Lower leg skin (tissue), 4 donors: ENCODE results near the gene UNC13A. TPM values are rescaled to one million over a fixed set of nuclear protein-coding genes. Genes with fewer than 3 reads are reported as not detected.

Source experiments
- DNase-seq, 2 donors: peaks; one replicate each; pipeline ENCODE4 v3.0.0-alpha.2; 2019; ENCODE audit warnings: low spot score in 2 of 2
- H3K4me3 ChIP-seq: fragments of 200-600 bp; sonication (generic); 2 replicates; pipeline ENCODE4 v1.5.1; 2017; ENCODE audit warnings: mild to moderate bottlenecking, low read depth; ENCODE audit not compliant: poor library complexity, severe bottlenecking
- POLR2A ChIP-seq, 2 donors: fragments of 450-650 bp; IDR thresholded peaks; one replicate each; pipeline ENCODE4 v1.6.1; 2016 to 2017; ENCODE audit warnings: antibody characterized with exemption in 2 of 2, mild to moderate bottlenecking in 1 of 2, moderate library complexity in 1 of 2
- WGBS, 2 donors: methylation state at CpG; one replicate each; pipeline ENCODE4 v1.1.5; 2018; 5-methylcytosine and 5-hydroxymethylcytosine counted together
- intact Hi-C: fragments of 100-400 bp; cut with DNase I; formaldehyde crosslinking; loops from one replicate; pipeline ENCODE4 v1.15.0; 2023; ENCODE audit warnings: low total_unique reads
- total RNA-seq, 4 donors: library from RNA; depleted of rRNA; stranded (reverse); fragments of >200 nt; gene quantifications; one replicate each; pipeline ENCODE4 v1.1.0, GENCODE V29; 2016
- TF ChIP-seq, protein P1 (sequence below), 3 donors: fragments of 450-650 bp; IDR thresholded peaks; one replicate each; pipeline ENCODE4 v1.5.1; 2016; ENCODE audit warnings: antibody characterized with exemption in 3 of 3, mild to moderate bottlenecking in 3 of 3, moderate library complexity in 2 of 3

Gene UNC13A
- total RNA-seq, 4 donors from 2014 or later = not detected

DNA sequence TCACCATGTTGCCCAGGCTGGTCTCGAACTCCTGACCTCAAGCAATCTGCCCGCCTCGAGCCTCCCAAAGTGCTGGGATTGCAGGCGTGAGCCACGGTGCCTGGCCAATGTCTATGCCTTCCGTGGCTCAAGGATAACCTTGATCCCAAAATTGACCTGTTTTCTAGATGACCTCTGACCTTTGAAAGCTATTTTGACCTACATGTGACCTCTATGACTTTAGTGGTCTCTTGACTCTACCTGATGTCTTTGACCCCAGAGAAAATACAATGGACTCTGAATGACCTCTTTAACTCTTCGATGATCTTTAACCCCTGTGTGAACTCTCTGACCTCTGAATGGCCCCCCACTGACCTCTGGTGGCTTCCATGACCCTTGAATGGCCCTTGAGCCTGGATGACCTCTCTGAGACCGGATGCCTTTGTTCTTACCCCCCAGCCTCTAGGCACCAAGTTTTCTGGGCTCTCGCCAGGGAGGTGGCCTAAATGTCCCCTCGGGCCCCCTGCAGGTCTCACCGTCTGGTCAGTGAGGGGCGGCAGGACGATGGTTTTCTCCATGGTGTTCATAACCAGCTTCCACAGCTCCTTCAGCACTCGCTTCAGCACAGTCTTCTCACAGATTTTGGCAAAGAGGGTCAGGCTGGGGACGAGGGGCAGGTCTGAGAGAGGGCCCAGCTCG, 63.7 kb downstream of the UNC13A start:
- DNase-seq = no peak
- 81% methylated on average over 16 of the region's 16 CpGs for WGBS, 2 donors
- no peak overlapping the region for H3K4me3 ChIP-seq
- intact Hi-C loops = no loop called here
- no peak for TF ChIP-seq POLR2A (IDR thresholded peaks at IDR 0.05)
- TF ChIP-seq, protein P1, sequence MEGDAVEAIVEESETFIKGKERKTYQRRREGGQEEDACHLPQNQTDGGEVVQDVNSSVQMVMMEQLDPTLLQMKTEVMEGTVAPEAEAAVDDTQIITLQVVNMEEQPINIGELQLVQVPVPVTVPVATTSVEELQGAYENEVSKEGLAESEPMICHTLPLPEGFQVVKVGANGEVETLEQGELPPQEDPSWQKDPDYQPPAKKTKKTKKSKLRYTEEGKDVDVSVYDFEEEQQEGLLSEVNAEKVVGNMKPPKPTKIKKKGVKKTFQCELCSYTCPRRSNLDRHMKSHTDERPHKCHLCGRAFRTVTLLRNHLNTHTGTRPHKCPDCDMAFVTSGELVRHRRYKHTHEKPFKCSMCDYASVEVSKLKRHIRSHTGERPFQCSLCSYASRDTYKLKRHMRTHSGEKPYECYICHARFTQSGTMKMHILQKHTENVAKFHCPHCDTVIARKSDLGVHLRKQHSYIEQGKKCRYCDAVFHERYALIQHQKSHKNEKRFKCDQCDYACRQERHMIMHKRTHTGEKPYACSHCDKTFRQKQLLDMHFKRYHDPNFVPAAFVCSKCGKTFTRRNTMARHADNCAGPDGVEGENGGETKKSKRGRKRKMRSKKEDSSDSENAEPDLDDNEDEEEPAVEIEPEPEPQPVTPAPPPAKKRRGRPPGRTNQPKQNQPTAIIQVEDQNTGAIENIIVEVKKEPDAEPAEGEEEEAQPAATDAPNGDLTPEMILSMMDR (IDR thresholded peaks at IDR 0.05) = no peak

DNA sequence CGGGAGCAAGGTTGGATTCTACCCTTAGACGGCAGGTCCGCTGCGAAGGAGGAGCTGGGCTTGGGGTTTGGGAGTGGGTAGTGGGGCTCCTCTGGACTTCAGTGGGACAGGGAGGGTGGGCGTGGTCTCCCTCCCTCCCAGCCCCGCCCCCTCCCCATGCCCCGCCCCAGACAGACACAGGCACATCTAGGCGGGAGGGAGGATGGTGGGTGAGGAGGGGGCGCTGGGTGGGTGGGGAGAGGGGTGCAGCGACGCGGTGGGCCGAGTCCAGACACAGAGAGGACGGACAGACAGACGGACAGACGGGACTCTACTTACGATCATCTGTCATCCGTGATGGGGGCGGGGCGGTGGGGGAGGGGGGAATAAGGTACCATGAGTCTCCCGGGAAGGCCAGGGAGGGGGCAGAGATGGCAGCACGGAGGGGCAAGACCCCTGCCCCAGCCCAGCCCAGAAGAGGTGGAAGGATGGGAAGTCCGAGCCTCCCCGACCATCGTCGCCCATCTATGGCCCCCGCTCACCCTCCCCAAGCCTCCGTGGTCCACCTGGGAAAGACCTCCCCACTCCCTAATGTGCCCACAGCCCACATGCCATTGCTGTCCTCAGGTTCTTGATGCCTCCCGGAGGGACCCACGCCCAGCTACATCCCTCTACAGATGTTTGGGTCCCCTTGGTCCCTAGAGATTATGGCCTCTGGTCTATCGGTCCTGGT, 64.8 kb downstream of the UNC13A start:
- intact Hi-C loops = no loop called here
- no peak for DNase-seq
- no peak overlapping the region for H3K4me3 ChIP-seq
- TF ChIP-seq POLR2A (IDR thresholded peaks at IDR 0.05) = no peak
- TF ChIP-seq, protein P1 (IDR thresholded peaks at IDR 0.05) = no peak
- WGBS, 2 donors = 79 to 86% methylated on average over 28 to 31 of the region's 31 CpGs

DNA sequence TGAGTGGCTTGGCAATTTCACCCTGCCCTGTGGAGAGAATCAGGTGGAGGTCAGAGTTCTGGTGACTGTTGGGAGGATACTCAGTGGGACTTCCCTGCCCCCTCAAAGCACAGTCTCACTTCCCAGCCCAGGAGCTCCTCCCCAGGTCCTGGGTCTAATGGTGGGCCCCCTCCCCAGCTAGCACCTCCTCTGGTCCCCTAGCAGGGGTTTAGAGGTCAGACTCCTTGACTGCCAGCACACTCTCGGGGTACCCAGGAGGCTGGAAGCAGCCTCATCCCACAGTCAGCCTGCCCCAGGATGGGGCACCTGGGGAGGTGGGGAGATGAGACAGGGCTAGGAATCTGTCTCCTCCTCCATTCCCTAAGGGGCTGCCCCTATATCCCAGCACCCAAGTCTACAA, 67.5 kb downstream of the UNC13A start:
- 100% methylated on average over 1 of the region's 1 CpG for WGBS, 2 donors
- H3K4me3 ChIP-seq = no peak overlapping the region
- TF ChIP-seq, protein P1 (IDR thresholded peaks at IDR 0.05) = no peak
- no peak for TF ChIP-seq POLR2A (IDR thresholded peaks at IDR 0.05)
- DNase-seq = no peak
- intact Hi-C loops = no loop called here

DNA sequence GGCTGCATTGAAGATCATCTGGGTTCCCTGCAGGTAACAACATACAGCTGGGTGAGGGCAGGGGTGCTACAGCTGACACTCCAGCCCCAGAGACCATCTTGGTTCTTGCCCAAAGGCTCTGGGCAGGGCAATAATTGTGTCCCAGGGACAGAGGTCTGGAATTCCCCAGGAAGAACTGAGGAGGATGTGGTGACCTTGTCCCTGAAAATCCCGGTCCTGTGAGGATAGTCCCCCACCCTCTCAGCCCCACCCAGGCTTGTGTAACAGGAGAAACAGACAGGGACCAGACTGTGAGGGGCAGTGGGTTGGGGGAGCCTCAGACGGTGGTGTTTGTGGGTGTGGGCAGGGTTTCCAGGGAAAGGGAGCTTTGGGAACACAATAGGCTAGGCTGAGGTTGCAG, 69.2 kb downstream of the UNC13A start:
- 0 to 6% methylated on average over 2 of the region's 2 CpGs for WGBS, 2 donors
- no peak for TF ChIP-seq POLR2A (IDR thresholded peaks at IDR 0.05)
- TF ChIP-seq, protein P1 (IDR thresholded peaks at IDR 0.05) = no peak

DNA sequence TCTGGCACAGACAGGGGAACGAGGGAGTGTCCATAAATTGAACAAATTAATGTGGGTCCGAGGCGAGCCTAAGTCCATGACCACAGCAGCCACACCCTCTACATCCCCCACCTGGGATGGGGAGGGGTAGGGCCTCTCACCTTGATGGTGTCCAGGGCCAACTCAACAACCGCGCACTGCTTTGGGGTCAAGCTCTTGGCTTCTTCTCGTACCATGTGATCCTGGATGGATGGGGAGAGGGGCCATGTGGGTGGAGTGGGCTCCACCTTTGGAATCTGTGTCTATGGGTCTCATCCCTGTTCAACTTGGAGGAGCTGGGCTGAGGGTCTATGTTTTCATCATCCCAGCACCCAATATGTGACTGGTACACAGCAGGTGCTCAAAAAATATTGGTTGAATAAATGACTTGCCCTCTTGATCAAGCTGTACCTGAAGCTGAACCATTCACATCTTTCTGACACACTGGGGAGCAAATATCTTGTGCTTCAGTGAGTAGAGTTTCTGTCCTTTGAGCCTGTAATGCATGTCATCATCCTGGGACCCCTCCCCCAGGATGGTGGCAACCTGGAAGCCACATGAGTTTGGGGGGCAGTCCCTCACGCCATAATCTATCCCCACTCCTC, 69.8 kb downstream of the UNC13A start:
- intact Hi-C loops = no loop called here
- 83% methylated on average over 7 of the region's 7 CpGs for WGBS, 2 donors
- no peak for DNase-seq
- TF ChIP-seq POLR2A (IDR thresholded peaks at IDR 0.05) = no peak
- TF ChIP-seq, protein P1 (IDR thresholded peaks at IDR 0.05) = no peak
- H3K4me3 ChIP-seq = no peak overlapping the region

More for the DNA sequence above, 69.2 kb downstream of the UNC13A start:
- no peak overlapping the region for H3K4me3 ChIP-seq
- DNase-seq = no peak
- intact Hi-C loops = no loop called here
